MM.1S (cell line): ENCODE results near the gene ATP13A1.

Source experiments
- DNase-seq: peaks from one replicate; pipeline ENCODE4 v3.0.0-alpha.2; 2015
- H2AFZ ChIP-seq: fragments of 300-600 bp; sonication (generic); 2 replicates; pipeline ENCODE4 v1.6.0; 2016; ENCODE audit warnings: antibody characterized with exemption, low read length
- H3F3A ChIP-seq: fragments of 300-600 bp; sonication (generic); 2 replicates; pipeline ENCODE4 v1.6.1; 2016; ENCODE audit warnings: mild to moderate bottlenecking, antibody characterized with exemption, low read length, moderate library complexity, mixed read lengths; ENCODE audit not compliant: insufficient read depth
- H3K27ac ChIP-seq: fragments of 300-600 bp; sonication (generic); 2 replicates; pipeline ENCODE4 v1.5.1; 2016; ENCODE audit warnings: mild to moderate bottlenecking, low read length
- H3K27me3 ChIP-seq: fragments of 300-600 bp; sonication (generic); replicated peaks from 2 replicates; pipeline ENCODE4 v1.6.0; 2016; ENCODE audit warnings: low read length; ENCODE audit not compliant: insufficient read depth
- H3K36me3 ChIP-seq: fragments of 300-600 bp; sonication (generic); replicated peaks from 2 replicates; pipeline ENCODE4 v1.6.1; 2016; ENCODE audit warnings: mild to moderate bottlenecking, low read length, mixed read lengths; ENCODE audit not compliant: insufficient read depth
- H3K4me1 ChIP-seq: fragments of 300-600 bp; sonication (generic); 2 replicates; pipeline ENCODE4 v1.6.1; 2016; ENCODE audit warnings: low read length, mixed read lengths
- H3K4me2 ChIP-seq: fragments of 300-600 bp; sonication (generic); 2 replicates; pipeline ENCODE4 v1.6.0; 2016; ENCODE audit warnings: low read depth, low read length
- H3K4me3 ChIP-seq: fragments of 300-600 bp; sonication (generic); 2 replicates; pipeline ENCODE4 v1.5.1; 2016; ENCODE audit warnings: low read length, mixed read lengths
- H3K79me2 ChIP-seq: fragments of 300-600 bp; sonication (generic); 2 replicates; pipeline ENCODE4 v1.6.1; 2016; ENCODE audit warnings: mixed run types, low read length, mixed read lengths
- H3K9ac ChIP-seq: fragments of 300-600 bp; sonication (generic); 2 replicates; pipeline ENCODE4 v1.6.1; 2016; ENCODE audit warnings: low read length, mixed read lengths
- H3K9me2 ChIP-seq: fragments of 300-600 bp; sonication (generic); replicated peaks from 2 replicates; pipeline ENCODE4 v1.6.1; 2016; ENCODE audit warnings: mild to moderate bottlenecking, low read length, mixed read lengths; ENCODE audit not compliant: insufficient read depth
- H3K9me3 ChIP-seq: fragments of 300-600 bp; sonication (generic); replicated peaks from 2 replicates; pipeline ENCODE4 v1.6.1; 2016; ENCODE audit warnings: mild to moderate bottlenecking, low read length, mixed read lengths; ENCODE audit not compliant: insufficient read depth
- H4K20me1 ChIP-seq: fragments of 300-600 bp; sonication (generic); 2 replicates; pipeline ENCODE4 v1.6.1; 2016; ENCODE audit warnings: mild to moderate bottlenecking, low read length, moderate library complexity, mixed read lengths; ENCODE audit not compliant: insufficient read depth
- CTCF ChIP-seq: fragments of 300-600 bp; sonication (generic); IDR thresholded peaks from 2 replicates; pipeline ENCODE4 v1.5.1; 2016; ENCODE audit warnings: antibody characterized with exemption, low read length, mixed read lengths
- EZH2 ChIP-seq: fragments of 300-600 bp; sonication (generic); optimal IDR thresholded peaks from 2 replicates; pipeline ENCODE3; 2017; ENCODE audit warnings: low read depth, mild to moderate bottlenecking, antibody characterized with exemption, low read length, mixed read lengths
- EZH2phosphoT487 ChIP-seq: fragments of 300-600 bp; sonication (generic); IDR thresholded peaks from 2 replicates; pipeline ENCODE4 v1.6.1; 2018; ENCODE audit warnings: antibody characterized with exemption, low read length

Gene ATP13A1

DNA sequence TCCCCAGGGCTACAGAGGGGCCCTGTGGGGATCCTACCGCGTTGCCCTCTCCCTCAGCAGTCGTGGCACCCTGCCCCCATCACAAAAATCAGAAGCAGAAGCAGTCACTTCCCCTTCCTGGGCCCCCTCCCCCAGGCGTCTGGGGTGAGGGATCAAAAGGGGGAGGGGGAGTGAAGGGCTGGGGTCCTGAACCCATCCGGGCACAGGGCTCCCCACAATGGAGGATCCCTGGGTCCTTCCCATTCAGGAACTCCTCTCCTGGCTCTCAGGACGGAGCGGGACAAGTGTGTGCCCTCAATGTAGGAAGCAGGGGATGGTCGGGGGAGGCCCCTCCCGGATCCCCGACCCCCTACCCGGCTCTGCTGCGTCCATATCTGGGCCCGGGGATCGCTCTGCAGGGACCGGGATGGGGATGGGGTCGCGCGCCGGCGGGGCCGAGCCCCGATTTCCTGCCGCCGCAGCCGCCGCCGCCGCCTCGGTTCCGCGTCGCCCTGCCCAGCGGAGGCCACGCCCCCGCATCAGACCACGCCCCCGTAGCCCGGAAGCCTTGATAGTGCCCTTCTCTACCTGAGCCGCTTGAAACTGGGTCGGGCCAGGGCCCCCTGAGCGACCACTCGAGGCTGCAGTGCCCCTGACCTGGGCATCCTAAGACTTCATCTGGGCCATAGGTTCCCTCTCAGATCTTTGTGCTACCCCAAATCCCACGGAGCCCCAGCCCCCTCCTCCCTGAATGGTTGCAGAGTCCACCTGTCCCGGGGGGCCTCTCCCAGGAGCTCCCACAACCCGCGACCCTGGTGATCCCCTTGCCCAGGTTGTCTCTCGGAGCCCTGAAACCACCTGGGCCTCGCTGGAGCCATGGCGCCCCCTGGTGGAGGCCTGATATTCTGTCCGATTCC, 20.1 kb downstream of the ATP13A1 start, which contains the start of gene GMIP:
GMIP (minus strand) TSS at position 500 of the 896 bp plus-strand sequence; CDS start at position 372, 128 bp downstream.
- H3K4me2 ChIP-seq = peak within 1 kb of the TSS; percentile 98
- H3K4me1 ChIP-seq = 0 out of 2 replicates have a peak, but pooled peaks cover 3% of the 10 kb centered on the region
- TF ChIP-seq EZH2phosphoT487 = no peak
- TF ChIP-seq CTCF = peak; percentile 86
- H3K9me3 ChIP-seq = no peaks in the 10 kb centered on the region
- peak within 1 kb of the TSS; percentile 67 for H3K9ac ChIP-seq
- H3F3A ChIP-seq = peaks cover 10% of the 10 kb centered on the region
- no peaks in the 10 kb centered on the region for H3K27me3 ChIP-seq
- peak within 1 kb of the TSS; percentile 61; the same call in 1 of the 2 replicates for H3K27ac ChIP-seq
- no peaks in the 10 kb centered on the region for H4K20me1 ChIP-seq
- H3K79me2 ChIP-seq = no peaks in the 10 kb centered on the region; the same call in 1 of the 2 replicates
- H2AFZ ChIP-seq = peak within 1 kb of the TSS; percentile 95
- no peaks in the 10 kb centered on the region for H3K9me2 ChIP-seq
- DNase-seq = peak; percentile 85
- no peaks in the 10 kb centered on the region for H3K36me3 ChIP-seq
- peak within 1 kb of the TSS; percentile 95 for H3K4me3 ChIP-seq

- no peaks in the 10 kb centered on the region; the same call in 1 of the 2 replicates for H3K79me2 ChIP-seq
- H3K9ac ChIP-seq = peak overlapping the region; percentile 67
- peak overlapping the region; percentile 98 for H3K4me2 ChIP-seq
- peaks cover 10% of the 10 kb centered on the region for H3F3A ChIP-seq
- DNase-seq = no peak
- 0 out of 2 replicates have a peak, but pooled peaks cover 3% of the 10 kb centered on the region for H3K4me1 ChIP-seq
- H4K20me1 ChIP-seq = no peaks in the 10 kb centered on the region
- H3K27ac ChIP-seq = no peak overlapping the region
- H3K36me3 ChIP-seq = no peaks in the 10 kb centered on the region
- H2AFZ ChIP-seq = peak overlapping the region; percentile 95
- no peaks in the 10 kb centered on the region for H3K9me2 ChIP-seq
- no peaks in the 10 kb centered on the region for H3K27me3 ChIP-seq
- H3K4me3 ChIP-seq = peak overlapping the region; percentile 95
- TF ChIP-seq EZH2 = no peak
- no peak for TF ChIP-seq CTCF
- no peak for TF ChIP-seq EZH2phosphoT487
- H3K9me3 ChIP-seq = no peaks in the 10 kb centered on the region
These were observed 20.8 kb downstream of the ATP13A1 start for GRCh38 chr19:19642506-19643157.

DNA sequence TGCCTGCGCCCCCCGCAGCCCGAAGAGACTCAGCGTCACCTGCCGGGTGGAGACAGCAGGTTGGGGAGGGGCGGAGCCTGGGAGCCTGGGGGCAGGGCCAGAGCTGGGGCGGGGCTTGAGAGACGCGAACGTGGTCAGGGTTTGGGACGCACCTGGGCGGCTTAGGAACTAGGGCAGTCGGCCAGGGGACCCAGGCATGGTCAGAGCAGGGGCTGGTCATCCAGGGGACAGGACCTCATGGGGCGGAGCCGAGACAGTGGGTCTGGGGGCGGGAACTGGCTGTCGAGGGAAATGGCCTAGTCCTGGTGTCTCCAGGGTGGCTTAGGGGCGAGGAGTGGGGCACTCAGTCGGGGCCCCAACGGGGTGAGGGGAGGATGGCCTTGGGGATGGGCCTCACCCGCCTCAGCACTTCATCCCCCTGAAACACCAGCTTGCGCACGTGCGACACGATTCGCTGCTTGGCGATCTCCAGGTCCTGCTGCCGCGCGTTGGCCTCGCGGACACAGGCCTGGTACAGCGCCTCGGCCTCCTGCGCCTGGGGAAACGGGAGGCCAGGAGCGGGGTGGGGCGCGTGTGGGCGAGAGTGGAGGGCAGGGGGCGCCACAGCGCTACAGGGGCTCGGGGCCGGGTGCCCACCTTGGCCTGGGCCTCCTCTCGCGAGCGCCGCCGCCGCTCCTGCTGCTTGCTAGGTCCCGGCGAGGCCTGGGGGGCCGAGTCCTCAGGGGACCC, 25.8 kb downstream of the ATP13A1 start:
- H3K27ac ChIP-seq = no peak overlapping the region
- no peaks in the 10 kb centered on the region for H4K20me1 ChIP-seq
- no peak overlapping the region for H3K9ac ChIP-seq
- H3K9me3 ChIP-seq = no peaks in the 10 kb centered on the region
- H2AFZ ChIP-seq = no peak overlapping the region
- H3K4me1 ChIP-seq = 0 out of 2 replicates have a peak, but pooled peaks cover 3% of the 10 kb centered on the region
- no peaks in the 10 kb centered on the region for H3F3A ChIP-seq
- H3K4me3 ChIP-seq = no peak overlapping the region
- no peaks in the 10 kb centered on the region for H3K36me3 ChIP-seq
- no peak for DNase-seq
- no peaks in the 10 kb centered on the region for H3K79me2 ChIP-seq
- TF ChIP-seq CTCF (no peak), EZH2phosphoT487 (no peak), EZH2 (no peak)
- no peaks in the 10 kb centered on the region for H3K27me3 ChIP-seq
- H3K9me2 ChIP-seq = no peaks in the 10 kb centered on the region
- no peak overlapping the region for H3K4me2 ChIP-seq
